ENCODE results near the gene TNFRSF4. TPM values are rescaled to one million over a fixed set of nuclear protein-coding genes. Genes with fewer than 3 reads are reported as not detected.

Gene TNFRSF4
- total and polyA plus RNA-seq, 2 of the 8 experiments (the other 6 are each of a cell fraction or from before 2014, with no cell fraction given) = 0.06 TPM; not detected in 1

DNA sequence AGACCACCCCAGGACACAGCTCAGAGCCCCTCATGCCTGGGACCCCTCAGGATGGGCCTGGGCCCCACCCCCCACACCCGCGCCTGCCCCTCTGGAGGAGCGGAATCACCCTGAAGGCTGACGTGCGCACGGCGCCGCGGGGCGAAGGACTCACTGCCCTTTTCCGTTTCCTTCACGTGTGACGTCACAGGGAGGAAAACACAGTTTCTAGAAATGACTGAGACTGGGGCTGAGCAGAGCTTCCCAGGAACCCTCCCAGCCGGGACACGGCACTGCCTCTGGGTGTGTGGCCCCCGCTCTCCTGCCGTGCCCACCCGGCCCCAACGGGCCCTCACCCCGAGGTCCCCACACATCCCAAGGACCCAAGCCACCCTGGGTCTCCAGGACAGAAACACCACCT lies 5.4 kb upstream of the TNFRSF4 start:
- no peak for DNase-seq (ENCODE audit: low read depth in 1 of 2, low spot score in 2 of 2)
- Histone ChIP-seq H3K4me1 (replicated peaks in 1 of 4; ENCODE audit: control insufficient read depth in 3 of 4, insufficient read depth in 4 of 4, low read length in 3 of 4) (no peaks in the 10 kb centered on the region; a peak in 1 of 7 replicates), H3K4me2 (ENCODE audit: insufficient read depth in 1 of 2, low read depth in 2 of 2, low read length in 2 of 2) (no peak overlapping the region), H2AK5ac (ENCODE audit: low read depth, low read length) (no peak overlapping the region), H3K4me3 (ENCODE audit: extremely low read depth in 1 of 4, insufficient read depth in 2 of 4, low read depth in 3 of 4, low read length in 4 of 4) (no peak overlapping the region), H2BK15ac (ENCODE audit: low read length) (no peak overlapping the region), H2BK120ac (replicated peaks; ENCODE audit: low read depth, low read length) (no peak overlapping the region), H3K23ac (ENCODE audit: insufficient read length) (no peak overlapping the region), H3K9me3 (ENCODE audit: insufficient read depth in 2 of 2, low read depth in 1 of 2, low read length in 1 of 2) (no peaks in the 10 kb centered on the region), H3K9ac (replicated peaks in 1 of 4; ENCODE audit: extremely low read depth in 1 of 4, low read depth in 3 of 4, low read length in 3 of 4) (no peak overlapping the region), H4K5ac (ENCODE audit: insufficient read length, low read depth, low read length) (no peak overlapping the region), H2BK5ac (ENCODE audit: low read depth, low read length) (no peak overlapping the region), H3K27me3 (replicated peaks in 1 of 4; ENCODE audit: control insufficient read depth in 3 of 4, extremely low read depth in 1 of 4, insufficient read depth in 3 of 4, low read length in 3 of 4) (no peaks in the 10 kb centered on the region), H4K20me1 (replicated peaks in 1 of 2; ENCODE audit: control insufficient read depth in 1 of 2, insufficient read depth in 2 of 2, low read length in 2 of 2) (peaks cover 3 to 14% of the 10 kb centered on the region in 2 experiments), H3K18ac (ENCODE audit: extremely low read depth, low read length) (no peak overlapping the region), H3K14ac (ENCODE audit: insufficient read length) (no peak overlapping the region), H3K23me2 (ENCODE audit: low read depth, low read length) (no peaks in the 10 kb centered on the region), H4K91ac (replicated peaks; ENCODE audit: insufficient read length, low read length) (no peak overlapping the region), H4K8ac (ENCODE audit: extremely low read depth, insufficient read depth, low read length) (peak overlapping the region; percentile 51), H3K79me2 (ENCODE audit: control insufficient read depth in 1 of 2, insufficient read depth in 2 of 2, low read length in 2 of 2) (no peaks in the 10 kb centered on the region), H3K27ac (ENCODE audit: low read depth, low read length) (no peak overlapping the region), H2AFZ (ENCODE audit: low read length) (no peak overlapping the region), H2BK12ac (ENCODE audit: low read depth, low read length) (no peak overlapping the region), H2BK20ac (ENCODE audit: low read length) (no peak overlapping the region), H3K4ac (replicated peaks; ENCODE audit: insufficient read length, low read depth, low read length) (no peak overlapping the region), H3K56ac (replicated peaks; ENCODE audit: insufficient read length, low read depth, low read length) (no peak overlapping the region), H3K36me3 (ENCODE audit: control insufficient read depth in 2 of 4, insufficient read depth in 4 of 4, low read length in 3 of 4) (peaks cover 2 to 36% (median 16%) of the 10 kb centered on the region in 4 experiments; a peak in 7 of 8 replicates), H3K79me1 (ENCODE audit: low read depth, low read length) (peaks cover 5% of the 10 kb centered on the region; the same call in 1 of the 2 replicates)
- FAIRE-seq = no peak
- CTCF ChIA-PET (ENCODE audit: partially characterized antibody) = interaction anchor here (1.1 to 2.3 kb wide), 3 partner anchors 12 to 97 kb away, joined by 3 to 9 read pairs (median 3); no protein-coding TSS in a partner anchor
- 93% methylated on average over 16 of the region's 20 CpGs; no CpG with 5 or more reads in 1 of the 2 experiments for WGBS, 2 experiments (ENCODE audit: extremely low coverage in 1 of 2, insufficient coverage in 1 of 2, insufficient read length in 1 of 2, insufficient replicate concordance in 2 of 2, low coverage in 1 of 2, low lambda C conversion rate in 2 of 2, missing lambda C conversion rate in 1 of 2)
- POLR2A ChIA-PET (ENCODE audit: partially characterized antibody) = no interaction called here
- no peak for TF ChIP-seq MAX (IDR thresholded peaks at IDR 0.05)
- TF ChIP-seq, protein P1, sequence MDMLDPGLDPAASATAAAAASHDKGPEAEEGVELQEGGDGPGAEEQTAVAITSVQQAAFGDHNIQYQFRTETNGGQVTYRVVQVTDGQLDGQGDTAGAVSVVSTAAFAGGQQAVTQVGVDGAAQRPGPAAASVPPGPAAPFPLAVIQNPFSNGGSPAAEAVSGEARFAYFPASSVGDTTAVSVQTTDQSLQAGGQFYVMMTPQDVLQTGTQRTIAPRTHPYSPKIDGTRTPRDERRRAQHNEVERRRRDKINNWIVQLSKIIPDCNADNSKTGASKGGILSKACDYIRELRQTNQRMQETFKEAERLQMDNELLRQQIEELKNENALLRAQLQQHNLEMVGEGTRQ (IDR thresholded peaks at IDR 0.05; ENCODE audit: low read length) = no peak
- TF ChIP-seq SIN3A (conservative IDR thresholded peaks at IDR 0.05 in 1 of 2, IDR thresholded peaks at IDR 0.05 in 1 of 2; ENCODE audit: low read depth in 1 of 2, low read length in 2 of 2) = no peak
- TF ChIP-seq SP1 (IDR thresholded peaks at IDR 0.05; ENCODE audit: low read depth, low read length) = no peak
- TF ChIP-seq EP300 (IDR thresholded peaks at IDR 0.05; ENCODE audit: borderline replicate concordance in 1 of 2, low read depth in 2 of 2, low read length in 2 of 2) = no peak
- TF ChIP-seq RBBP5 (IDR thresholded peaks at IDR 0.05; ENCODE audit: borderline replicate concordance, low read depth, low read length) = no peak
- TF ChIP-seq CBX5 (IDR thresholded peaks at IDR 0.05; ENCODE audit: low read depth, low read length) = no peak
- TF ChIP-seq TEAD4 (IDR thresholded peaks at IDR 0.05; ENCODE audit: low read depth, low read length) = no peak
- TF ChIP-seq TBP (IDR thresholded peaks at IDR 0.05; ENCODE audit: low read depth, low read length) = no peak
- TF ChIP-seq CHD2 (IDR thresholded peaks at IDR 0.05; ENCODE audit: low read length) = no peak
- no peak for TF ChIP-seq JUND (IDR thresholded peaks at IDR 0.05; ENCODE audit: low read length)
- no peak for TF ChIP-seq SAP30 (IDR thresholded peaks at IDR 0.05; ENCODE audit: insufficient read depth, insufficient replicate concordance, low read length)
